ENCODE results near the gene RBP3. TPM values are rescaled to one million over a fixed set of nuclear protein-coding genes. Genes with fewer than 3 reads are reported as not detected.

Gene RBP3
- polyA plus RNA-seq, 1 donor (not counting 4 experiments of a cell fraction or from before 2014, with no cell fraction given): not detected

DNA sequence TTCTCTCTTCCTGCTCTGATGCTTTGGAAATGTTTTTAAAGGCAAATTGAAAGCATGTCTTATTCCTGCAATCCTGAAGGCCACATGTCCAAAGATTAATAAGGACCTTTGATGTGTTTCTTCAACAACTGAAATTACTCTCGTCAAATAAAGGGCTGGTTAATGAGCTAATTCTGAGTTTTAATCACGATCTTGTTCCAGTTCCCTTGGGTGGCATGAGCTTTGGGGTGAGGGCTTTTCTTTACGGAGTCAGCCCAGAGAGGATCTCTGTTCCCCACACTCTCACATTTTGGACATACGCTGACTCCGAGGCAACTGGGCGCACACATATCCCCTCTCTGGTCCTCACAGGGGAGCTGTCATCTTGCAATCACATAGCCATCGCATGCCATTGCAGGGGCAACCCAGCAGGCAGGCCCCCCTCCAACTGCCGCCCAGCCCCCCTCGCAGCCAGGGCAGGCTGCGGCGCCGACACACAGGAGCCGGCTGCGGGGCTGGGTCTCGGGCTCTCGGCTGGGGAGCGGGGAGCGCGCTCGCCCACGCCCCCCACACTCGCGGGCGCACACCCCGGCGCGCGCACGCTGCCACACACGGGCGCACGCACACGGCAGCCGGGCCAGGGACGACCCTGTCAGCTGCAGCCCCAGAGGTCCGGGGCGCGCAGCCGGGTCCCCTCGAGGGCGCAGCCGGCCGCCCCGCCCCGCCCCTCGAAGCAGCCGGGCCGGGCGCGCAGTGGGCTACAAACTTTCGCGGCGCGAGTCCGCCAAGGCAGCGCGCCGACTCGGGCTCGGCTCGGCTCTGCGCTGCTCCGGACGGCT lies 48.3 kb upstream of the RBP3 start, which contains the start of gene GDF10:
Gene GDF10 (plus strand): TSS at position 587 of the 818 bp plus-strand sequence. CDS start 455 bp downstream, outside the sequence.
- Histone ChIP-seq H3K79me2 (ENCODE audit: control insufficient read depth, insufficient read depth, low read length) (no peaks in the 10 kb centered on the region), H4K20me1 (ENCODE audit: control insufficient read depth, extremely low read depth, insufficient read depth, low read length) (no peaks in the 10 kb centered on the region), H3K4me3 (ENCODE audit: control insufficient read depth in 2 of 3, extremely low read depth in 1 of 3, insufficient read depth in 2 of 3, low read depth in 1 of 3, low read length in 3 of 3) (no peak within 1 kb of the TSS), H3K9me1 (ENCODE audit: control insufficient read depth, extremely low read depth, insufficient read depth, low read length) (no peaks in the 10 kb centered on the region), H3K9ac (ENCODE audit: control insufficient read depth, extremely low read depth, insufficient read depth, low read length) (no peak within 1 kb of the TSS), H3K27ac (ENCODE audit: control insufficient read depth, insufficient read depth, low read length) (no peak within 1 kb of the TSS), H3K4me2 (ENCODE audit: control insufficient read depth, extremely low read depth, insufficient read depth, low read depth, low read length) (no peak within 1 kb of the TSS), H3K9me3 (ENCODE audit: control insufficient read depth, low read depth, low read length) (no peaks in the 10 kb centered on the region), H3K4me1 (ENCODE audit: control insufficient read depth, extremely low read depth, insufficient read depth, low read length) (no peaks in the 10 kb centered on the region), H2AFZ (ENCODE audit: control insufficient read depth, low read length) (no peak within 1 kb of the TSS), H3K36me3 (ENCODE audit: control insufficient read depth in 2 of 2, extremely low read depth in 1 of 2, insufficient read depth in 2 of 2, low read length in 2 of 2) (no peaks in the 10 kb centered on the region), H3K27me3 (ENCODE audit: control insufficient read depth, extremely low read depth, insufficient read depth, low read length) (peaks cover 58% of the 10 kb centered on the region)
- FAIRE-seq (no peak), DNase-seq (ENCODE audit: low read depth, low spot score) (no peak)
- dilution Hi-C loops (cut with MboI; ENCODE audit: extremely low pct_ligation_motif_present, low sequenced_read_pairs): no loop called here
- TF ChIP-seq, protein P1, sequence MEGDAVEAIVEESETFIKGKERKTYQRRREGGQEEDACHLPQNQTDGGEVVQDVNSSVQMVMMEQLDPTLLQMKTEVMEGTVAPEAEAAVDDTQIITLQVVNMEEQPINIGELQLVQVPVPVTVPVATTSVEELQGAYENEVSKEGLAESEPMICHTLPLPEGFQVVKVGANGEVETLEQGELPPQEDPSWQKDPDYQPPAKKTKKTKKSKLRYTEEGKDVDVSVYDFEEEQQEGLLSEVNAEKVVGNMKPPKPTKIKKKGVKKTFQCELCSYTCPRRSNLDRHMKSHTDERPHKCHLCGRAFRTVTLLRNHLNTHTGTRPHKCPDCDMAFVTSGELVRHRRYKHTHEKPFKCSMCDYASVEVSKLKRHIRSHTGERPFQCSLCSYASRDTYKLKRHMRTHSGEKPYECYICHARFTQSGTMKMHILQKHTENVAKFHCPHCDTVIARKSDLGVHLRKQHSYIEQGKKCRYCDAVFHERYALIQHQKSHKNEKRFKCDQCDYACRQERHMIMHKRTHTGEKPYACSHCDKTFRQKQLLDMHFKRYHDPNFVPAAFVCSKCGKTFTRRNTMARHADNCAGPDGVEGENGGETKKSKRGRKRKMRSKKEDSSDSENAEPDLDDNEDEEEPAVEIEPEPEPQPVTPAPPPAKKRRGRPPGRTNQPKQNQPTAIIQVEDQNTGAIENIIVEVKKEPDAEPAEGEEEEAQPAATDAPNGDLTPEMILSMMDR (optimal IDR thresholded peaks at IDR 0.05 in 1 of 3, IDR thresholded peaks at IDR 0.05 in 1 of 3, conservative IDR thresholded peaks at IDR 0.05 in 1 of 3; ENCODE audit: extremely low read depth in 1 of 3, insufficient read depth in 2 of 3, low read length in 3 of 3): no peak
- peak; percentile 65 for TF ChIP-seq EZH2 (IDR thresholded peaks at IDR 0.05; ENCODE audit: low read length)

DNA sequence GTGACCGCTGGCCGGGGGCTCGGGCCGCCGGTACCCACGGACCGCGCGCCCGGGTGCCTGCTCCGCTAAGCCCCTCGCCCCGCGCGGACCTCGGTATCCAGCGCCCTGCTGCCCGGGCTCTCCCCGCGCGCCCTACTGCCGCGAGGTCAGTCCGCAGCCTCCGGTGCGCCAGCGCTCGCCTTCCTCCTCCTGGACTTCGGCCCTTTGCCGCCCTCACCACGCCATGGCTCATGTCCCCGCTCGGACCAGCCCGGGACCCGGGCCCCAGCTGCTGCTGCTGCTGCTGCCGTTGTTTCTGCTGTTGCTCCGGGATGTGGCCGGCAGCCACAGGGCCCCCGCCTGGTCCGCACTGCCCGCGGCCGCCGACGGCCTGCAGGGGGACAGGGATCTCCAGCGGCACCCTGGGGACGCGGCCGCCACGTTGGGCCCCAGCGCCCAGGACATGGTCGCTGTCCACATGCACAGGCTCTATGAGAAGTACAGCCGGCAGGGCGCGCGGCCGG lies 47.7 kb upstream of the RBP3 start:
- Histone ChIP-seq H3K79me2 (ENCODE audit: control insufficient read depth, insufficient read depth, low read length) (no peaks in the 10 kb centered on the region), H3K27me3 (ENCODE audit: control insufficient read depth, extremely low read depth, insufficient read depth, low read length) (peaks cover 55% of the 10 kb centered on the region), H3K27ac (ENCODE audit: control insufficient read depth, insufficient read depth, low read length) (no peak overlapping the region), H4K20me1 (ENCODE audit: control insufficient read depth, extremely low read depth, insufficient read depth, low read length) (no peaks in the 10 kb centered on the region), H3K4me2 (ENCODE audit: control insufficient read depth, extremely low read depth, insufficient read depth, low read depth, low read length) (no peak overlapping the region), H3K4me3 (ENCODE audit: control insufficient read depth in 2 of 3, extremely low read depth in 1 of 3, insufficient read depth in 2 of 3, low read depth in 1 of 3, low read length in 3 of 3) (no peak overlapping the region), H3K9me3 (ENCODE audit: control insufficient read depth, low read depth, low read length) (no peaks in the 10 kb centered on the region), H3K4me1 (ENCODE audit: control insufficient read depth, extremely low read depth, insufficient read depth, low read length) (no peaks in the 10 kb centered on the region), H3K9ac (ENCODE audit: control insufficient read depth, extremely low read depth, insufficient read depth, low read length) (no peak overlapping the region), H3K9me1 (ENCODE audit: control insufficient read depth, extremely low read depth, insufficient read depth, low read length) (no peaks in the 10 kb centered on the region), H2AFZ (ENCODE audit: control insufficient read depth, low read length) (no peak overlapping the region), H3K36me3 (ENCODE audit: control insufficient read depth in 2 of 2, extremely low read depth in 1 of 2, insufficient read depth in 2 of 2, low read length in 2 of 2) (no peaks in the 10 kb centered on the region)
- FAIRE-seq: no peak
- dilution Hi-C loops (cut with MboI; ENCODE audit: extremely low pct_ligation_motif_present, low sequenced_read_pairs): no loop called here
- TF ChIP-seq, protein P1 (optimal IDR thresholded peaks at IDR 0.05 in 1 of 3, IDR thresholded peaks at IDR 0.05 in 1 of 3, conservative IDR thresholded peaks at IDR 0.05 in 1 of 3; ENCODE audit: extremely low read depth in 1 of 3, insufficient read depth in 2 of 3, low read length in 3 of 3): no peak
- no peak for TF ChIP-seq EZH2 (IDR thresholded peaks at IDR 0.05; ENCODE audit: low read length)
- DNase-seq (ENCODE audit: low read depth, low spot score): no peak

Data from keratinocyte (primary cell).